ENCODE data around the gene SYT3.

Gene SYT3

DNA sequence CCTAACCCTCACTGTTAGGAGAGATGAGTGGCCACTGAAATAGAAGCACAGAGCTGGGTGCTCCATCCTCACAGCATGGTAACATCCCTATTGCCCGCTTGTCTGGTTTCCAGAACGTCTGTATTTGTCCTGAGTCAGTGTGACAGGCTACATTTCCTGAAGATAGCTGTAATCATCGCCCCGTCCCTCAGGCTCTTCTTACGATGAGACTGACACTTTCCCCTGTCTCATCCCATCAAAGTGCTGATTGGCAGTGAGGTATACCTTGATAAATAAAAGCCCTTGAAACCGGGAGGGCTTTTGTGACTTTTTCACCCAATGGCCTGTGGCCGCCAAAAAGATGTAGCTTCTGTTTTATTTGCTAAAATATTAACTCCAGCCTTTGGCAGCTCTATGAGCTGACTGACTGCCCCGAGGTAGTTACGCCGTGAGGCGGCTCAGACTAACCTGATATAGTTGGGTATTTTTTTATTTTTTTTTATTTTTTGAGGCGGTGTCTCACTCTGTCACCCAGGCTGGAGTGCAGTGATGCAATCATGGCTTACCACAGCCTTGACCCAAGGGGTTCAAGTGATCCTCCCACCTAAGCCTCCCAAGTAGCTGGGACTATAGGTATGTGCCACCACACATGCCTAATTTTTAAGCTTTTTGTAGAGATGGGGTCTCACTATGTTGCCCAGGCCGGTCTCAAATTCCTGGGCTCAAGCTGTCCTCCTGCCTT lies 65.8 kb downstream of the SYT3 start:
- Histone ChIP-seq H3K36me3 (ENCODE audit: control insufficient read depth, insufficient read depth, low read length) (no peaks in the 10 kb centered on the region), H2AFZ (no peak overlapping the region), H3K4me3 (ENCODE audit: low read depth, low read length) (no peak overlapping the region), H3K27me3 (ENCODE audit: control insufficient read depth, insufficient read depth, low read length) (peaks cover 4% of the 10 kb centered on the region), H3K9me3 (ENCODE audit: control insufficient read depth, low read length) (no peaks in the 10 kb centered on the region), H3K79me2 (no peaks in the 10 kb centered on the region), H3K27ac (no peak overlapping the region), H3K4me1 (no peaks in the 10 kb centered on the region), H3K9ac (no peak overlapping the region), H3K4me2 (ENCODE audit: low read length) (no peak overlapping the region)
- TF ChIP-seq, protein P1, sequence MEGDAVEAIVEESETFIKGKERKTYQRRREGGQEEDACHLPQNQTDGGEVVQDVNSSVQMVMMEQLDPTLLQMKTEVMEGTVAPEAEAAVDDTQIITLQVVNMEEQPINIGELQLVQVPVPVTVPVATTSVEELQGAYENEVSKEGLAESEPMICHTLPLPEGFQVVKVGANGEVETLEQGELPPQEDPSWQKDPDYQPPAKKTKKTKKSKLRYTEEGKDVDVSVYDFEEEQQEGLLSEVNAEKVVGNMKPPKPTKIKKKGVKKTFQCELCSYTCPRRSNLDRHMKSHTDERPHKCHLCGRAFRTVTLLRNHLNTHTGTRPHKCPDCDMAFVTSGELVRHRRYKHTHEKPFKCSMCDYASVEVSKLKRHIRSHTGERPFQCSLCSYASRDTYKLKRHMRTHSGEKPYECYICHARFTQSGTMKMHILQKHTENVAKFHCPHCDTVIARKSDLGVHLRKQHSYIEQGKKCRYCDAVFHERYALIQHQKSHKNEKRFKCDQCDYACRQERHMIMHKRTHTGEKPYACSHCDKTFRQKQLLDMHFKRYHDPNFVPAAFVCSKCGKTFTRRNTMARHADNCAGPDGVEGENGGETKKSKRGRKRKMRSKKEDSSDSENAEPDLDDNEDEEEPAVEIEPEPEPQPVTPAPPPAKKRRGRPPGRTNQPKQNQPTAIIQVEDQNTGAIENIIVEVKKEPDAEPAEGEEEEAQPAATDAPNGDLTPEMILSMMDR (IDR thresholded peaks at IDR 0.05), result no peak
